GM21447 (cell line): Measurements from ENCODE around the gene SLC2A8.

Source experiments
- ATAC-seq: cut with Tn5 transposase; IDR thresholded peaks from one replicate; pipeline ENCODE4 v1.9.1; 2021; ENCODE audit not compliant: unreplicated experiment

SLC2A8 gene

DNA sequence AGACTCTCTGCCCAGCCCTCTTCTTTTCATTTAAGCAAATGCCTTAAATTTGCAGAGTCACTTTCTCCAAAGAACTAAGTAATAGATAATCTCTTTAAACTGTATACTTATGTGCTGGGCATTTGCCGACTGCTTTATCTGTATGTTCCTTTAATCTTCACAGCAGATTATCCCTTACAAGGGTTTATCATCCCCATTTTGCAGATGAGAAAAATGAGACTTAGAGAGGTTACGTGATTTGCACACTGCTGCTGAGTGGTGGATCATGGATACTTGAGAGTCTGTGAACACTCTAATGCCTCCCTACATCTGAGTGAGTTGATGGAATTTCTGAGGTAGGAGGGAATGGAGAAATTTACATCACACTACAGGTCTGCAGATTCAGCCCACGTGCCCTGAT lies 31.4 kb downstream of the SLC2A8 start:
- ATAC-seq = no peak

- ATAC-seq = no peak
Measured at GRCh38 chr9:127430415-127430814, 33.4 kb downstream of the SLC2A8 start.

DNA sequence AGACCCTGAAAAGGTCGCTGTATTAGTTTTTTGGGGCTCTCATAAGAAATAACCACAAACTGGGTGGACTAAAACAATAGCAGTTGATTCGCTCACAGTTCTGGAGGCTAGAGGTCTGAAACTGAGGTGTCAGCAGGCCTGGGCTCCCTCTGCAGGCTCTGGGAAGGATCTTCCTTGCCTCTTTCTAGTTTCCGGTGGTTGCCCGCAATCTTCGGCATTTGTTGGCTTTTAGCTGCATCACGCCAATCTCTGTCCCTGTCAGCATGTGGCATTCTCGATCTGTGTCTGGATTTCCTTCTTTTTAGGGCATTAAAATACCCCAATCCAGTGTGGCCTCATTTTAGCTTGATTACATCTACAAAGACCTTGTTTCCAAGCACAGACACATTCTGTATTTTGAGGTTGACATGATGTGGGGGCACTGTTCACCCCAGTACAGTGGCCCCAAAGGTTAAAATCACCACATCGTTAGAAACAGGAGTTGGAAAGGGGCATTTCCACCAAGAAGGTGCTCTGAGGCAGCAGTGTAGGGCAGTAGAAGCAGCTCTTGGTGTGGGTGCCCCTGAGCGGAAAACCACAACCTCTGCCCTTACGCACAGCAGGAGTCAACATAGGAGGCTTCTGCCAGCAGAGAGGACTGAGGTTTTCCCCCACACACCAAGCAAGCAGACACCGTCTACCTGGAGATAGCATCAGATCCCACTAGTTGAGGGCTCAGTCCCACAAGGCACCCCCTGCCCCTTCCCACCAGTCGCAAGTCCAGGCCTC lies 40.7 kb downstream of the SLC2A8 start:
- ATAC-seq = no peak

- no peak for ATAC-seq
Measured at GRCh38 chr9:127438394-127438793, 41.4 kb downstream of the SLC2A8 start.

GRCh38 chr9:127444283-127444920 lies 47.4 kb downstream of the SLC2A8 start:
- ATAC-seq = no peak

- ATAC-seq = no peak
Measured at GRCh38 chr9:127444921-127445850, 48.2 kb downstream of the SLC2A8 start.

GRCh38 chr9:127445851-127446712 lies 49.1 kb downstream of the SLC2A8 start:
- no peak for ATAC-seq

- ATAC-seq = no peak
Measured at GRCh38 chr9:127446713-127447415, 49.9 kb downstream of the SLC2A8 start.

GRCh38 chr9:127447416-127448111 lies 50.6 kb downstream of the SLC2A8 start:
- no peak for ATAC-seq

- ATAC-seq = no peak
Measured at GRCh38 chr9:127448112-127448805, 51.3 kb downstream of the SLC2A8 start.

GRCh38 chr9:127449332-127449966 lies 52.5 kb downstream of the SLC2A8 start:
- no peak for ATAC-seq

DNA sequence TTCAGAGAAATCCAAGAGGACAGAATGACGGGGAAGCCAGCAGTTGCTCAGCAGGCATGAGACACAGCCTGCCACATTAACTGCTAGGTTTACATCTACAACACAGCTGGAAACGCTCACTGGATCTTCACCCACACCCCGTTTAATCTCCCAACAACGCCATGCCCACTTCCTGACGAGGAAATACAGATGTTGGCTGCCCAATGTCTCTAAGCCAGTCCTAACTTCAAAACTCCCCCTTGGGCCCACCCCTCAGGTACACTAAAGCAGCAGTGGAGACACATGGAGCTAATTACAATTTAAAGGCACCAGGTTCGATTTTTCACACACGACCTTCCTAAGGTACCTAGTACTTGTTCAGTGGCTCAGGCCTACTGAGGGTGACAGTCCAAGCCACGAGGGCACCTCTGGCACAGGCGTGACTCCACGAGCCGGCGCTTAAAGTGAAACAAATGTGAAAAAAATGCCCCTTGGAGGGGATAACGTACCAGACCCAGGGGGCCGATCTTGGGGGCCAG lies 53.3 kb downstream of the SLC2A8 start:
- no peak for ATAC-seq

DNA sequence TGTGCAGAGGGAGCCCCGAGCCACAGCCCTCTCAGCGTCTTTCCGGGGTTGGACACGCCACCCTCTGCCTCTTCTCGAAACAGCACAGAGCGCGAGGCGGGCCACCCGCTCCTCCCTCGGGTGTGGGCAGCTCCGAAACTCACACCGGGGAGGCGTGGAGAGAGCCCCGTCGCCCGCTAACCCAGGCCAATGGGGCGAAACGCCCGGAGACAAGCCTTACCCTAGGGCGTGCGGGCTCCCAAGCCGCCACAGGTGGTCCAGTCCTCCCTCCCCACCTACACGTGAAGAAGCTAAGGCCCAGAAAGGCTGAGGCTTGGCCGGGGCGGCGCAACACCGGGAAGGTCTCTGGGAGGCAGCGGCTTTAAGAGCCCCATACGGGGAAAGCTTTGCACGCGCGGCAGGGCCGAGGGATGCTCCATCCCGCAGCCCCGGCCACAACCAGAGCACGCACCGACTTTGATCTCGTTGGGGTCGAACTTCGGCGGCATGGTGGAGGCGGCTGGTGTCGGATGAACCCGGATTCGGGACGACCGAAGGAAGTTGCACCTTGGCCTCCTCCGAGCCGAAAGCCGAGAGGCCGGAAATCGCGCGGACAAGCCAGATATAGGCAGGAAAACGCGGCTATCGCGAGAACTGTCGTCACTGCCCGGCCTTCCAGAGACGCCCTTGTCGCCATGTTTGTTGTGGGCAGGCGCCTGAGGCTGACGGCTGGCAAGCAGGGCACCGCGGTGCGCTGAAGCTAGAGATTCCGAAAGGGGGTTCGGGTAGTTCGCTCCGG lies 54.0 kb downstream of the SLC2A8 start, which contains the start of the genes LRSAM1 and RPL12:
Gene LRSAM1 (plus strand): TSS at position 681 of the 778 bp plus-strand sequence. CDS start 3,018 bp downstream, outside the sequence.
Gene RPL12 (minus strand): TSS at position 577 of the 778 bp plus-strand sequence. CDS start 89 bp downstream, at position 488.
- peak; percentile 64 for ATAC-seq

GRCh38 chr9:127451608-127451857 lies 54.6 kb downstream of the SLC2A8 start:
- ATAC-seq = no peak

DNA sequence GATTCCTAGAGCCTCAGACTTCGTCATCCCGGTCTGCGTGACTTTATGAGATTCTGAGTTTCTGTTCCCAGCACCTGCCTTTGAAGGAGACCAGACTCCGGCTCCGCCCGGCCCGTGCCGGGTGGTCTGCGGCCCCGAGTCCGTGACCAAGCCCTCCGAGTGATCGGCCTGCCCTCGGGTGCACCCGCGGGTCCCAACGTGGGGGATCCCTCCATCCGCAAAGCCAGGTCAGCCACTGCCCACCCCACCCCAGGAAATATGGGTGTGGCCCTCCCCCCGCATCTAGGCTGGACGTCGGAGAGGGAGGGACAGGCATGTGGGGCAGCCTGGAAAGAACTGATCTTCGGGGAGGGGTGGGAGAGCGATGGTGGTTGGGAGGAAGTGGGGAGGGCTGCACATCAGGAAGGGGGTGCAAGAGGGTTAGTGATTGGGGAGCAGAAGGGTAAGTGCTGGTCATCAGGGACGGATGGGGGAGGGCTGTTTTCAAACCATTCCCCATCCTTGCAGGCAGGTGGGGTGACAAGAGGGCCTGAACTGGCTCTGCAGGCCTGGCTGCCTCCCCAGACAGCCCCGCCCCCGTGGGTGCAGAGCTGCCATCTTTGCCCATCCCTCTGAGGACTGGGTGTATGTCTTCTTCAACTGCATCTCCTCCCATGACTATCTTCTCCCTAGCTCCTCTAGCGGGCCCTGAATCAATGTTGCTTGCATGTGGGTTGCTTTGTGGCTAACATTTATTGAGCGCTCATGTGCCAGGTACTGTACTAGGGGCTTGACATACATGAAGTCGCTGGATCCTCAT lies 55.1 kb downstream of the SLC2A8 start:
- ATAC-seq = no peak

- no peak for ATAC-seq
Measured at GRCh38 chr9:127452691-127453090, 55.7 kb downstream of the SLC2A8 start.
